NCI-H446 treated with DMSO at 0.1 percent for 48 hours (cell line): ENCODE data around the gene NFIX.

Experiments used
- DNase-seq: peaks from one replicate; lab custom pipeline; 2025; lab: John Stamatoyannopoulos, UW

The NFIX gene

DNA sequence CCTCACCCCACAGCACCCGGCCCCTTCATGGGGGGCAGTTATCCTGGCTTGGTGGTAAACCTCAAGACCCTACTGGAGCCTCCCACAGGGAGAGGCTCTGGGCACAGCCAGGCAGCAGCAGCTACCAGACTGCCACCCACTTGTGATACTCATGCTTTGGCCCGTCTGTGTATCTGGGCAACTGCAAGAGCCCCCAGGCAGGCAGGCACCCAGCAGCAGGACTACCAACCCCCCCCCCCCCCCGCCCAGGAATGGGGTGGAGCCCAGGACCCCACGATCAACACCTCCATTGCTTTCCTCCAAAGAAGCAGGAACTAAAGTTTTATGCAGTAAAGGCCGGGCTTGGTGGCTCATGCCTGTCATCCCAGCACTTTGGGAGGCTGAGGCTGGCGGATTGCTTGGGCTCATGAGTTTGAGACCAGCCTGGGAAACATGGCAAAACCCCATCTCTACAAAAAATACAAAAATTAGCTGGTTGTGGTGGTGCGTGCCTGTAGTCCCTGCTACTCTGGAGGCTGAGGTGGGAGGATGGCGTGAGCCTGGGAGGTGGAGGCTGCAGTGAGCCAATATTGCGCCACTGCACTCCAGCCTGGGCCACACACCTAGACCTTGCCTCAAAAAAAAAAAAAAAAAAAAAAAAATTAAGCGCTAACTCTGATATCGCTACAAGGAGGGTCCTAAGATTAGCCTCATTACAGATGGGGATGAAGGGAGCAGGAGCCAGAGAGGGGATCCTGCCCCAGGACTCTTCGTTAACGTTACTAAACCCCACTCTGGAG is 108.5 kb downstream of the NFIX start:
- DNase-seq = no peak

DNA sequence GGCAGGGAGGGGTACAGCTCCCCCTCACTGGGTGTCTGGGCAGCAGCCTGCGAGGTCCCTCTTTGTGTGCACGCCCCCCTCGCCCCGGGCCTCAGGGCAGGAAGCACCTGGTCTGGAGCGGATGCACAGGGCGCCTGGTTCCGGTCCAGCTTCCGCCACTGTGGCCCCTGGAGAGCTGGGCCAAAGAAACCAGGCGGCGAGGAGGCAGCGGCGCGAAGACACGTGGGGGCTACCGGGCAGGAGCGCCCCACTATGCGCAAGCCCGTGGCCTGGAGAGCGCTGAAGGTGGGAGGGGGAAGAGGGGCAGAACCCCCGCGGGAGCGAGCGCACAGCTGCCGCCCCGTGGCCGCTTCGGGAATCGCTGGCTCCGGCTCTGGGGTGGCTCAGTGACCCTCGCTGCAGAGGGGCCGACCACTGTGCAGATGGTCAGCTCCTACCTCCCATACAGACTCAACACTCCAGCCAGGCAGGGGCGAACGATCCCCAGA is 109.1 kb downstream of the NFIX start:
- DNase-seq = no peak

DNA sequence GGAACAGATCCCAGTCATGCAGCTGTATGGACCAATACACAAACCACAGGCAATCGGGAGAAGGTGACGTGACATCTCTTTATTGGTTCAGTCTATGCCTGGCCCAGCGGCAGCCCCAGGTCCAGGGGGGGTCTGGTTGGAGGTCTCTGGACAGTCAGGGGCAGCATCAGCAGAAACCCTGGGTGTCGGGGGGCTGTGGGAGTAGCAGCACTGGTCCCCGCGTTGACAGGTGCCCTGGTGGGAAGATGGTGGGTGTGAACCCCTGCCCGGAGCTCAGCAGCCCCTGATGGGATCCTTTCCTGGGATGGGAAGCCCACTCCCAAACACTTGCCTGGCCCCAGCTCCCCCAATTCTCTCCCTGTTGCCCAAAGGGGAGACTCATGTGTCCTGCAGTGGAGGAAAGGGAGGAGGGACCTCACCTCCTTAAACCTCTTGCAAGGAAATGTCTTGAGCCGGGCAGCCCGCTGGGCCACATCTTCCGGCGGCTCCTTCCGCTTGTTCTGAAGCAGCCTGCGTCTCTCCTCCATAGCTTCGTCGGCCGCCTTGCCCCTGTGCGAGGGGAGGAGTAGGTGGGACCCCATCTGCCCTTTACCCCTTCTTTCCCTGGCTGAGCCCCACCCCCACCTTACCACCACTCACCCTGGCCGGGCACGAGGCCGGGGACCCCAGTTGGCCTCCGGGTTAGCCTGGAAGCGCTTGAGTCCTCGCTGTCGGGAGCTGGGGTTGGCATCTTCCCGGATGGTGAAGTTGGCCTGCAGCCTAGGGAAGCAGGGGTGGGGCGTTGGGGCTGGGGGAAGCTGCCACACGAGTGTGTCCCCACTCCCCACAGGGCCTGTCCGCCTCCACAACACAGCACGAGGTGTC is 109.8 kb downstream of the NFIX start:
- DNase-seq = no peak

DNA sequence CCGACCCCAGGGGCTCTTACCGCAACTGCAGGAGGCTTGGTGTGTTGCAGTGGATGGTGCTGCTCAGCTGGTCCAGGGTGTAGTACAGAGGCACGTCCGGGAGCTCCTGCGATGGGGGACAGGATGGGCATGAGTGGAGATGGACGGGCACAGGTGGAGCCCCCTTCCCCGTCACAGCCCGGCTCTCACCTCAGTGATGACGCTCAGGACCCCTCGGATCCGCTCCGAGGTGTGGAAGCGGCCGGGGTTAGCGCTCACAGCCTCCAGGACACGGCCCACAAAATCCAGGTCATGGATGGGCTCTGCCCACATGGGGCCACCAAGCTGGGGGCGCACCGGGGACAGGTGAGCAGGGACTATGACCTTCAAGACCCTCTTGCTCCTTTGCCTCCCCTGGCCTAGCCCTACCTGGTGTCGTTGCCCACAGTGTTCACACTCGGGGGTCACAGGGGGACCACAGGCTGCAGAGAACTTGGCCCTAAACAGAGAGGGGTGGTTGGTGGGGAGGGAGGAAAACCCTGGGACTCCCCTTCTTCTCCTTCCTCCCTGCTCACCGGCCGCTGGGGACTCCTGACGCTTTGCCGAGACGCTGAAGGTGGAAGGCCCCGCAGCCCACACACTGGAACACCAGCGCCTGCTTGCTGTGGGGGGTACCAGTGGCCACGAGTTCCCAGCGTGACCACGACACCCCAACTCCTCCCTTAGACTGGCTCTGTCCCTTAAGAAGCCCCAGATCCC is 114.3 kb downstream of the NFIX start:
- DNase-seq = no peak

DNA sequence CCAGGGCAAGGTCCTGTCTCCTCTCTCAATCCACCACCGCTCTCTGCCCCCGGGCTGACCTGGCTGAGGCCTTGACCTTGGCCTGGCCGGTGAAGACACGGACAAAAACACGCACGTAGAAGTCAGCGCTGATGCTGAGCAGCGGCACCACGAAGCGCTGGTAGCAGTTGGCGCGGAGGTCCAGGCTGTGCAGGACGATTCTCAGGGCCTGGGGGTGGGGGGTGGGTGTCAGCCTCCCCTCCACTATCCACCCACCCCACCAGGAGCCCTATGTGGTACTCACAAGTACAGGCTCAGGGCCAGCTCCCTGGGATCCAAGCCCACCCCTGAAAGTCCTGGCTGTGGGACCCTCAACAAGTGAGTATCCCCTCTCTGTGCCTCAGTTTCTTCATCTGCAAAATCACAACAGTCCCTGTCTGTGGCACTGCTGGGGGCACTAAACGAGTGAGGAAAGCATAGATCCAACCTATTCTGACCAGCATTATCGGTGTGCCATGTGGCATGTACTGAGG is 114.9 kb downstream of the NFIX start:
- DNase-seq = no peak

DNA sequence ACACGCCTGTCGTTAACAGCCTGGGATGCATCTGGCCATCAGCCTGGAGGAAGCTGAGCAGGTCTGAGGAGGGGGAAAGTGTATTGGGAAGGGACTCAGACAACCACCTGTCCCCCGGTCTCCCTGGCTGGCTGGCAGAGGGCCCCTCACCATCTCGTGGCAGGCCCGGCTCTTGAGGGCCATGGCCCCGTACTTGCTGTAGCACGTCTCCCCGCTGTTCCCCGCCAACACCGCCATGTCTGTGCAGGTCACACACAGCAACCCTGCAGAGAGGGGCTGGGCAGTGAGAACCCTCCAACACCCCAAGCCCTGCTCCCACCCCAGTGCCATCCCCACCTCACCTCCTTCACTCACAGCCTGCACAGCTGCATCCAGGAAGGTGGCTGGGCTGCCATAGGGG is 117.3 kb downstream of the NFIX start:
- no peak for DNase-seq

DNA sequence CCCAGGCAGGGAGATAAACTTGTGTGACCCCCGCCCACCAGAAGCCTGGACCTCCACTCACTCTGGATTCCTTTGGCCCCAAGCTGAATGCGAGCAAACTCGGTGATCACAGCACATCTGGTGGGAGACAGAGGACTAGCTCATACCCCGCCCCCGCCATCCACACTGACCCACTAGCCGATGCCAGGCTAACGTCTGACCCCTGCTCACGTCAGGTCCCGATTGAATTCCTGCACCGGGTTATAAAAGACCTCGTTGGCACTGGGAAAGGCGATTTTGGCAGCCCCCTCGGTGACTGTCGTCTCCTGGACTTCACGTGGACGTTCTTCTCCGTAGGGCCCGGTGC is 120.6 kb downstream of the NFIX start:
- DNase-seq = no peak

DNA sequence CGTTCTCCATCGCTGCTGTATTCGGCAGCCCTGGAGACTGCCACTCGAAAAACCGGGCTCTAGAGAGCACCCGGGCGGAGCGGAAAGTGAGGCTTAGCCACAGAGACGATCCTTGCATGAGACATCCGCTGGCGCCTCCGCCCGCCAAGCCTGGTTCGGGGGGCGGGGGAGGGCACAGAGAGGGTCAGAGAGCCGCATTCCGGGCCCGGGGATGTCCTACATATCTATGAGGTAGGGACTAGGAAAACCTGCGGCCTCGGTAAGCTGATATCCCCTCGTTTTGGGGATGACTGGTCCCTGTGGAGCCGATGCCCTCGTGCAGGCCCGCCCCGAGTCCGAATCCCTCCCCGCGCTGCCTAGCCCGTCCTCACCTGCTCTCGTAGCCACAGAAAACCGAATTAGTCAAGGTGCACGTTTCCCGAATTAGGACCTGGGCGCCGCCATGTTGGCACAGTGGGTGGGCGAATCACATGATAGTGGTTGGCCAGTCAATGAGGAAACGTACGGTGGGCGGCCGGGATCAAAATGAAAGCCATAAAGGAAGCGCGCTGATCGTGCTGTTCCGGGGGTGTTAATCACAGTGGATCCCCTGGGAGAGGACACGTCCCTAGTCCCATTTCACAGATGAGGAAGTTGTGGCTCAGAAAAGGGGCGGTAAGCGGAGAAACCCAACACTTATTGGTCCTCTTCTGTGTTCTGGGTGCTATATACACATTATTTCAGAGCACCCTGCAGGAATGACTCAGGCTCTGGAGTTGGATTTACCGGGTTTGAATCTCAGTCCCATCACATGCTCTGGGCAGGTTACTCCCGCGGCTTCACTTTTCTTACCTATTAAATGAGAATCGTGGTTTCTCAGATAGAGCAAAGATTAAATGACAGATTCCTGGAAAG is 121.3 kb downstream of the NFIX start, which contains the start of gene TRMT1:
TRMT1 (minus strand) TSS at position 459 of the 894 bp plus-strand sequence; CDS start at position 118, 341 bp downstream.
- DNase-seq = peak; percentile 87

DNA sequence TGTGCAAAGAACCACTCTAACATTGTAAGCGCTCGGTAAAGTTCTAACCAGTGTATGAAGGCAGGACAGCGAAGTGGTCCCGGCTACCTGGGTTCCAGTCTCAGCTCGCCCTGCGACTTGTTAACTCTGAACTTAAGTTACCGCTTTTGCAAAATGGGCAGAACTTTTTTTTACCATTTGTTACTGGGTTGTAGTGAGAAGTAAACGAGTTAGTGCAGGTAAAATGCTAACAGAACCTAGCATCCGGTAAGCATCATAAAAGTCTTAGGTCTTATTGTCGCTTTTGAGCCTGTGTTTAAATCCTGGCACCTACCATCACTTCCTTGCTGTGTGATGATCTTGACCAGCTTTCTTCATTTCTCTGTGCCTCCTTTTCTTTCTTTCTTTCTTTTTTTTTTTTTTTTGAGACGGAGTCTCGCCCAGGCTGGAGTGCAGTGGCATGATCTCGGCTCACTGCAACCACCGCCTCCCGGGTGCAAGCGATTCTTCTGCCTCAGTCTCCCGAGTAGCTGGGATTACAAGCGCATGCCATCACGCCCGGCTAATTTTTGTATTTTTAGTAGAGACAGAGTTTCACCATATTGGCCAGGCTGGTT is 122.0 kb downstream of the NFIX start:
- no peak for DNase-seq

DNA sequence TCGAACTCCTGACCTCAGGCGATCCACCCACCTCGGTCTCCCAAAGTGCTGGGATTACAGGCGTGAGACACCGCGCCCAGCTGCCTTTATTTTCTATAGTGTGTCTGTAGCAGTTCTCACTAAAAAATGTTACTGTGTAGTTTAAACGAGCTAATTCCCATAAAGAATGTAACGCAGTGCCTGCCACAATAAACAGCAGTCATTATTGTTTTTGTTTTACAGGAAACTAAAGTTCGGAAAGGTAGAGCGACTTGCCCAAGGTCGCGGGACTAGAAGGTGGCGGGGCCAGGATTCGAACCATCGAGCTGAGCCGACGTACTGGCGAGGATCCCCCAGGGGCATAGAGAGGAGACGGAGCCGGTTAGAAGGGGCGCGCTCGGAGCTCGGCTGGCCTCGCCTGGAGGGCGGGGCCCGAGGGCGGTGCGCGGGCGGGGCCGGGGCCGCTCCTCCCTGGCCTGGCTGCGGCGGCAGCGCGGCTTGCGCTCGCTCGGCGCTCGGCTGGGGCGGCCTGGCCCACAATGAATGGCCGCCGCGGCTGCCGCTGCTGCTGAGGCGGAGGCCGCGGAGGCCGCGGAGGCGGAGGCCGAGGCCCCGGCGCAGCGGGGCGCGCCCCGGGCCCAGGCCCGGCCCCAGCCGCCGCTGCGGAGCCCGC is 122.6 kb downstream of the NFIX start, which contains the start of gene NACC1:
NACC1 (plus strand) TSS at position 493 of the 652 bp plus-strand sequence. CDS start 16,944 bp downstream, outside the sequence.
- peak; percentile 84 for DNase-seq

DNA sequence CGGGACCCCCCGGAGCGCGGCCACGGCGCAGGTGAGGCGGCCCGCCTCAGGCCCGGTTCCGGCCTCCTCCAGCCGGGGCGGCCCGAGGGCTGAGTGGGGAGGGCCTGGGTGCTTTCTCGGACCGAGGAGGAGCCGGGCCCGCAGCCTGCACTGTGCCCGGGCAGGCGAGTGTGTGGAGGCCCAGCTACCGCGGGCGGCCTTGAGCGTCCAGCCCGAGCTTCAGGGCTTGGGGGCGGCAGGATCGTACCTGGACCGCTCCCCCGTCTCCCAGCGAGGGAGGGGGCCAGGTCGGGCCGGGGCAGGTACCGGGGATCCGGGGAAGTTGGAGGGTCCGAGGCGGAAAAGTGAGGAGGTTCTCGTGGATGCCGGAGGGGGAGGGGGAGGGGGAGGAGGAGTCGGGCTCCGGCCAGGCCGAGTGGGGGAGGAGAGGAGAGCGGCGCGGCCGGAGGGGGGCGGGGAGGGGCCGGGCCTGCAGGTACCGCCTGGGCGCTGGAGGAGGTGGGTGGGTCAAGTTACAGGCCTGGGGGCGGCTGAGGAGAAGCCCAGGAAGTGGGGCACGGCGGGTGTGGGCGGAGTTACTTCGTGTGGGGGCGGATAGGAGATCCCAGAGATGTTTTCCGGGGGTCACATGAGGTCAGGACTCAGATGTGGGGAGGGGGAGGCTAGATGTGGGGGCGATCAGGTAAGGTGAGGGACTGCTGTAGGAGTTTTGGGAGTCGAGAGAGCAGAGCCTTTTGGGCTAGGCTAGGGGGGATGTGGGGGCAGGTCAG is 123.3 kb downstream of the NFIX start:
- DNase-seq = no peak

DNA sequence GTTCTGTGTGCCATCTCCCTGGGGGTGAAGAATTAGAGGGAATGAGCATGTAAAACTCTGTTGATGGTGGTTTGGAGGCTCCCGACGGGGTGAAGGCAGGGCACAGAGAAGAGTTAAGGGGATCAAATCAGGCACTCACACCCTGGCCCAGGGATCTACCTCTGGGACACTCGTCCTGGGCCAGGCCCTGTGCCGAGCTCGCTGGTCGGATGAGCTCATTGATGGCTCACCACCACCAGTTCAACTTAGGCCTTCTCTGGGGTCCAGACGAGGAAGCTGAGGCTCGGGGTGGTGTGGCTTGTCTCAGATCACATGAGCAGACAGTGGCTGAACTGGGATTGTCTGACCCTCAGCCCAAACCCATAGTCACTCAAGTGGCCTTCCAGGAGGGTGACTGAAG is 124.4 kb downstream of the NFIX start:
- DNase-seq = no peak

DNA sequence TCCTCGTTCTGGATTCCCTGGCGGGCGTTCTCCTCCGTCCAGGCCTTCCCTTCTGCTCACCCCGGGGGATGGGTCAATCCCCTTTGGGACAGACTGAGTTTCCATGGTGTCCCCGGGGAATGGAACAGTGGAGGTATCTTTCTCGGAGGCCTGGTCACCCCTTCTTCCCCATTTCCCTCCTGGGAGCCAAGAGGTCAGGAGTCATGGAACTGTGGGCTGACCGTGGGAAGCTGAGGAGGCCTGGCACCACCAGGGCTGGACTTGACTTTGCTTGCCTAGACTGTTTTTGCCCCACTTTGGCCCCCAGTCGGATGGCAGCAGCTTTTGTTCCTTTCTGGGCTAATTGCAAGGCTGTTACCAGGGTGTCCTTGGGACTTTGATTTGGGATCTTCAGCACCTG is 124.8 kb downstream of the NFIX start:
- DNase-seq = no peak

DNA sequence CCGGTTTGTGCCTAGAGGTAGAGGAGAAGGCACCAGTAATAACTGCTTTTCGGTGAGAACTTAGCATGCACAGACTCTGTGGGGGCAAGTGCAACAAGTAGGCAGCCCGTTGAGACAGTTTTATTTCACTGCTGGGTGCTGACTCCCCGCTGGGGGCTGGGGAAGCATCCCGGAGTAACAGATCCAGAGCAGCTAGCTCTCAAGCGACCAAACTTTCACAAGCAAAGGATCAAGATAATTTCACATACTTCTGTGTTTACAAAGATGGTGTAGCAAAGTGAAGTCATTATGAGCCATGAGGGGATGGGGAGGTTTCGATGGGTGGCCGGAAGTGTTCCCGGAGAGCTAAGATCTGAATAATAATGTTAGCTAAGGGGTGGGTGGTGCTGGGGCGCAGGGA is 125.5 kb downstream of the NFIX start:
- no peak for DNase-seq

DNA sequence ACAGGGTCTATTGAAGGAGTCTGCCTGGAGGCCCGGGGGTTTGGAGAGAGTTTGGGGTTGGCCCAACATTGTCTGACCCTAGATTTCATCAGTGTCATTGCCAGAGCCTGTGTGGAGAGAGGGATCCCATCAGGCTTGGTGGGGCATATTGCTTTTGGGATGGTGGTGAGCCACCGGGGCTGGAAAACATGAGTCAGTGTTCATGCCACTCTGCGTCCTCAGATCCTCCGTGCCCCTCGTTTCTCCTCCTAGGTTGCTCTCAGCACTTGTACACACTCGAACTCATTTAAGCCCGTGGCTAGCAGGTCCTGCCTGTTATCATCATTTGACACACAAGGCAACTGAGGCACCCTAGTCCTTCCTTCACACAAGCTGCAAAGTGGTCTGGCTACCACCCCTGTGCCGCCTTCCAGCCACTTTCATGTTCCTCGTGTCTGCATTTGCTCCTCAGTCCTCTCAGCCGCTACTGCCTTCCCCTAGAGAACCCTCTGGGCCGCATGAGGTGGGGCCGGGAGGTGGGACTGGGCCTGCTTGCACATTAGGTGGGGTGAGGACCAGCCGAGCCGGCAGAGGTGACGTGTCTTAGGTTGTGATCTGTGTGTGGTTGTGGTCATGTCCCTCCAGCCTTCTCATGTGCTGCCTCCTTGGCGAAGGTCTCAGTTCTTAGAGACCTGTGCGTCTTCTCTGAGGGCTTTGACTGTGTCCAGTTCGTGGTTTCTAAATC is 126.4 kb downstream of the NFIX start:
- DNase-seq = no peak

DNA sequence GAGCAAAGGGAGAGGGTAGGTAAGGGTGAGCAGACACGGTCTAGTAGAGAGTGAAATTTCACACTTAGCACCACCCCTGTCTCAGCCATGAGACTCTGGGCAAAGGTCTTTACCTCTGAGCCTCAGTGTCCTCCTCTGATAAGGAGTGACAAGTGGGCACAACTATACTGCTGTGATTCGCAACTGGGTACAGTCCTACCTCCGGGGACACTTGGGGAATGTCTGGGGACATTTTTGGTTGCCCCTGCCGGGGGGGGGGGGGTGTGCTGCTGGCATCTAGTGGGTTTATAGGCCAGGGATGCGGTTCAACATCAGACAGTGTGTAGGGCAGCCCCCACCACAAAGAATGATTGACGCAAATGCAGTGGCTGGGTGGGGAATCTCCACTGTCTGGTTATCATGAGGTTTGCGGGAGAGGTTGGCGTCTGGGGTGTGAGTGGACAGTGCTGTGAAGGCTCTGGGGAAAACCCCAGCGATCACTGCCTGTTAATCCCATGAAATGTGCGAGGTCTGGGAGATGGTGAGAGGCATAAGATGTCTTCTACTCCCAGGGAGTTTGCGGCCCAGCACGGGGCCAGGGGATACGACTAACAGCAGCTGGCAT is 127.1 kb downstream of the NFIX start:
- DNase-seq = no peak

DNA sequence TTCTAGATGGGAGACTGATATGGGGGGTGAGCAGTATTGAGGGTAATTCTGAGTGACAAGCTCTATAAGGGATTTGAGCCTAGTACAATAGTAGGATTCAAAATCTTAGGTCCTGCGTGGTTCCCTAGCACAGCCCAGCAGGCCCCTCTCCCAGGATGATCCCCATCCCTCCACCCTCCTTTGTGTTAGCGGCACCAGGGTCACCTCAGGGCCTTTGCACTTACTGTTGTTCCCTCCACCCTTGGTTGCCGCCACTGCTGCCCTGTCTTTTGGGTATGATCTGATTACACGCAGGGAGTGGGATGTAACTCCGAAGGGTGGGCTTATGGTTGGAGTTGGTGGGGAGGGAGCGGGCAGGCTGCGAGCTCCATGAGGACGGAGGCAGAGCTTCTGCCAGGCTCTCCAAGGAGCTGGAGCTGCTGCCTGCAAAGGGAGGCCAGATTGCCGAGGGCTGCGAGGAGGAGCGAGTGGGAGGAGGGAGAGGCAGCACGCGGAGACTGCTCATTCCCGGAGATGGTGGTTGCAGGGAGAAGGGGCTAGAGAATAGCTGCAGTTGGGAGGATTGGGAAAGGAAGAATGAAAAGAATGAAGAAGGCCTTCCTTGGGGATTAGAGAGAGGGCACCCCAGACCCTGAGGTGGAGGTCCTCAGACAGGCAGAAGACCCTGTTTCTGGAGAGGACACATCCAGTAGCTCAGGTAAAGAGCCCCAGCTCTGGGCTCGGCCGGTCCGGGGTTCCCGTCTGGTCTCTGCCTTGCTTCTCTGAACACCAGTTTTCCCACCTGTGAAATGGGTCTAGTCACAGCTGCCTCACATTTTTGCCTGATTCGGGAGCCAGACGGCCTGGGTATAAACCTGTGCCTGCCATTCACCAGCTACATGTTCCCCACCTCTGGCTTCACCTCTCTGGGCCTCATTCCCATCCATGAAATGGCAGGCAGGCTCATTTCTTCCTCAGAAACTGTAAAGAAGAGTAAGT is 128.0 kb downstream of the NFIX start:
- no peak for DNase-seq
